Keratinocyte (primary cell): ENCODE data around the gene TTC28. TPM values are rescaled to one million over a fixed set of nuclear protein-coding genes. Genes with fewer than 3 reads are reported as not detected.

Experiments
- DNase-seq: peaks from one replicate; pipeline ENCODE4 v3.0.0-alpha.2; 2011; ENCODE audit warnings: low read depth, missing footprints, low spot score
- FAIRE-seq: peaks from 2 replicates; lab custom pipeline; 2011; peaks lifted over from hg19 to GRCh38; lab: Jason Lieb, UNC
- H2AFZ ChIP-seq: 2 replicates; pipeline ENCODE4 v1.6.0; 2012; ENCODE audit warnings: low read length, control low read depth, inconsistent platforms; ENCODE audit not compliant: control insufficient read depth
- H3K27ac ChIP-seq: 2 replicates; pipeline ENCODE4 v1.5.1; 2011; ENCODE audit warnings: low read length; ENCODE audit not compliant: control insufficient read depth, insufficient read depth
- H3K27me3 ChIP-seq: 3 replicates; pipeline ENCODE4 v1.6.0; 2011; ENCODE audit warnings: low read length; ENCODE audit not compliant: control insufficient read depth, insufficient read depth; ENCODE audit errors: extremely low read depth
- H3K36me3 ChIP-seq, 2 experiments: 2 replicates in 1 of 2; 3 replicates in 1 of 2; pipeline ENCODE4 v1.5.1; 2011; ENCODE audit warnings: low read length in 2 of 2, mild to moderate bottlenecking in 1 of 2; ENCODE audit not compliant: control insufficient read depth in 2 of 2, insufficient read depth in 2 of 2; ENCODE audit errors: extremely low read depth in 1 of 2
- H3K4me1 ChIP-seq: 3 replicates; pipeline ENCODE4 v1.5.1; 2011; ENCODE audit warnings: low read length; ENCODE audit not compliant: control insufficient read depth, insufficient read depth; ENCODE audit errors: extremely low read depth
- H3K4me2 ChIP-seq: 3 replicates; pipeline ENCODE4 v1.6.0; 2011; ENCODE audit warnings: low read depth, low read length; ENCODE audit not compliant: control insufficient read depth, insufficient read depth; ENCODE audit errors: extremely low read depth
- H3K4me3 ChIP-seq, 3 experiments: fragments of 200-600 bp in 1 of 3; sonication (generic) in 1 of 3; 2 replicates in 2 of 3; 3 replicates in 1 of 3; pipeline ENCODE4 v1.5.1; 2011 to 2016; ENCODE audit warnings: low read length in 3 of 3, mild to moderate bottlenecking in 3 of 3, control low read depth in 2 of 3, inconsistent platforms in 1 of 3, low read depth in 1 of 3, mixed read lengths in 1 of 3, mixed run types in 1 of 3, moderate library complexity in 1 of 3; ENCODE audit not compliant: control insufficient read depth in 2 of 3, insufficient read depth in 2 of 3; ENCODE audit errors: extremely low read depth in 1 of 3
- H3K79me2 ChIP-seq: 2 replicates; pipeline ENCODE4 v1.6.0; 2012; ENCODE audit warnings: low read length; ENCODE audit not compliant: control insufficient read depth, insufficient read depth
- H3K9ac ChIP-seq: 3 replicates; pipeline ENCODE4 v1.6.0; 2011; ENCODE audit warnings: low read length; ENCODE audit not compliant: control insufficient read depth, insufficient read depth; ENCODE audit errors: extremely low read depth
- H3K9me1 ChIP-seq: 3 replicates; pipeline ENCODE4 v1.6.0; 2011; ENCODE audit warnings: low read length; ENCODE audit not compliant: control insufficient read depth, insufficient read depth; ENCODE audit errors: extremely low read depth
- H3K9me3 ChIP-seq: 2 replicates; pipeline ENCODE4 v1.5.1; 2012; ENCODE audit warnings: low read depth, low read length; ENCODE audit not compliant: control insufficient read depth
- H4K20me1 ChIP-seq: 3 replicates; pipeline ENCODE4 v1.6.0; 2011; ENCODE audit warnings: low read length; ENCODE audit not compliant: control insufficient read depth, insufficient read depth; ENCODE audit errors: extremely low read depth
- CTCF ChIP-seq, 3 experiments: IDR thresholded peaks in 1 of 3; conservative IDR thresholded peaks in 1 of 3; optimal IDR thresholded peaks in 1 of 3; 2 replicates in 2 of 3; 3 replicates in 1 of 3; pipeline versions ENCODE3 to v1.5.1; 2011; ENCODE audit warnings: low read length in 3 of 3, mild to moderate bottlenecking in 3 of 3, moderate library complexity in 2 of 3, control low read depth in 1 of 3, inconsistent platforms in 1 of 3; ENCODE audit not compliant: insufficient read depth in 2 of 3; ENCODE audit errors: extremely low read depth in 1 of 3
- EZH2 ChIP-seq: IDR thresholded peaks from one replicate; pipeline ENCODE4 v1.6.1; 2012; ENCODE audit warnings: inconsistent platforms, mild to moderate bottlenecking, low read length, moderate library complexity
- dilution Hi-C: fragments of 300-500 bp; cut with MboI; formaldehyde crosslinking; loops from one replicate; pipeline ENCODE4 v1.7.0; 2020; ENCODE audit warnings: low sequenced_read_pairs; ENCODE audit not compliant: extremely low pct_ligation_motif_present
- polyA plus RNA-seq, 5 experiments: library from polyadenylated mRNA; depleted of rRNA in 3 of 5; stranded (reverse) in 3 of 5; stranded (forward) in 1 of 5; unstranded in 1 of 5; fragments of >200 nt; gene quantifications; 1 replicate in 1 of 5; 2 replicates in 3 of 5; 3 replicates in 1 of 5; pipeline versions ENCODE4 v1.2.1 to v1.2.3, GENCODE V29; 2011 to 2012; ENCODE audit warnings: missing spikeins in 2 of 5, low read depth in 1 of 5, low replicate concordance in 1 of 5

Gene TTC28
- polyA plus RNA-seq, 1 donor (not counting 4 experiments of a cell fraction or from before 2014, with no cell fraction given): 0.66 TPM

GRCh38 chr22:28108851-28109250 is 570.8 kb downstream of the TTC28 start:
- Histone ChIP-seq H3K79me2 (no peaks in the 10 kb centered on the region), H3K4me3 (no peak overlapping the region), H3K9me3 (no peaks in the 10 kb centered on the region), H3K4me1 (peaks cover 7% of the 10 kb centered on the region), H3K27me3 (no peaks in the 10 kb centered on the region), H3K4me2 (no peak overlapping the region), H4K20me1 (no peaks in the 10 kb centered on the region), H2AFZ (no peak overlapping the region), H3K9me1 (no peaks in the 10 kb centered on the region), H3K36me3 (no peaks in the 10 kb centered on the region), H3K9ac (no peak overlapping the region), H3K27ac (no peak overlapping the region)
- no peak for DNase-seq
- no peak for FAIRE-seq
- TF ChIP-seq CTCF (optimal IDR thresholded peaks at IDR 0.05 in 1 of 3, IDR thresholded peaks at IDR 0.05 in 1 of 3, conservative IDR thresholded peaks at IDR 0.05 in 1 of 3; ENCODE audit: extremely low read depth in 1 of 3, insufficient read depth in 2 of 3, low read length in 3 of 3) (no peak), EZH2 (no peak)
- dilution Hi-C loops: no loop called here

GRCh38 chr22:28106617-28107016 is 573.0 kb downstream of the TTC28 start:
- DNase-seq: no peak
- Histone ChIP-seq H3K9me1 (no peaks in the 10 kb centered on the region), H3K27ac (no peak overlapping the region), H3K9me3 (no peaks in the 10 kb centered on the region), H3K36me3 (no peaks in the 10 kb centered on the region), H4K20me1 (no peaks in the 10 kb centered on the region), H3K4me2 (no peak overlapping the region), H3K27me3 (no peaks in the 10 kb centered on the region), H3K9ac (no peak overlapping the region), H2AFZ (no peak overlapping the region), H3K4me3 (no peak overlapping the region), H3K4me1 (no peaks in the 10 kb centered on the region), H3K79me2 (no peaks in the 10 kb centered on the region)
- FAIRE-seq: no peak
- dilution Hi-C loops: no loop called here
- TF ChIP-seq CTCF (optimal IDR thresholded peaks at IDR 0.05 in 1 of 3, IDR thresholded peaks at IDR 0.05 in 1 of 3, conservative IDR thresholded peaks at IDR 0.05 in 1 of 3; ENCODE audit: extremely low read depth in 1 of 3, insufficient read depth in 2 of 3, low read length in 3 of 3) (no peak), EZH2 (no peak)
